ENCODE data around the gene RND1.
"Not testable (repeated sequence)": the region's sequence is repeated elsewhere in the genome, so short reads cannot be mapped to it uniquely, and the experiment has no call there.

RND1 gene

DNA sequence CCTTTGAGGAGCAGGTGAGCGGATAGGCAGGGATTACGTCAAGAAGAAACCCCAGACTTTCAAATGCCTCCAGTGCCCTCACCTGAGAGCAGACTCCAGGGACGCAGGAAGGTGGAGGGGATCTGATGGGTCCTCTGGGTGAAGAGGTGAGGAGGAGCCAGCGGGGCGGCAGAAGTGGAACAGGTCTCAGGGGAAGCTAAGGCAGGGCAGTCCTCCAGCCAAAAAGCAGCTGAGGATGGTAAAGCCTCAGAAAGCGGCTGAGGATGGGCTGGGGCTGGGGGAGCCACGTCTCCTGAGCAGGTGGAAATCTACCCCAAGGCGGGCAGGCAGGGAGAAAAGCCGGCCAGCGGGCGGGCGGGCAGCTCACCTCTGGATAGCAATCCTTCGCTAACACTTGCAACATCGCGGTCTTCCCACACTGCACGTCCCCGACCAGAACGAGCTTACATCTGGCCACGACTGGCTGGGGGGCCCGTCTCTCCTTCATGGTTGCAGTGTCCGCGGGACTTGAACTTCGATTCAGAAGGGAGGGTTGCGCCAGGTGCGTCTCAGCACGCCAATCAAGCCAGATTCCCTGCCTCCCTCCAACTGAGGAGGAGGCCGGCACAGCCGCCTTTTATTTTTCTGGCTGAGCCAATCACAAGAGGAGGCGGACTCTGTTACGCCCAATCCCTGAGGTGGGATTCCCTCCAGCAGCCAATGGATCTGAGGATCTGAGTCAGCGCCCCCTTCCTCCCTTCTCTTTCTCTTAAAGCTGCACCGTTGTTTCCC, at the start of gene RND1:
Gene RND1, minus strand, starts transcription at position 590 of the 771 bp plus-strand sequence. Its CDS starts 103 bp downstream, at position 487.
- DNase-seq = peak; percentile 47 to 94 (median 89)

DNA sequence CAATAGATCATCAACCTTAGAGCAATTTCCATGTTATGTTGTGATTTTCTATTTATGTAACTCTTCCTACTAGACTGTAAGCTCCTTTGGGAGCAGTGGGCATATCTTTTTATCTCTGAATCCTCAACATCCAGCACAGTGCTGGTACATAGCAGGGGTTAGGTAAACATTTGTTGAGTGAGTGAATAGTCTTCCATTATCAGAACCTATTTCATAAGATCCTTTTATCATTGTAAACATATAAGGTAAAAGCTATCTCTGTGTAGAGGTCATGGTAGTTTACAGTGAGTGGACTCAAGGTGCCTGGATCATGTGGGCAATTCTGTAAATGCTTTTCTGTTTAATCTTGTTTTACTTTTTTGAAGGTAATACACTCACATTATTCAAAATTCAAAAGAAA, 44.5 kb upstream of the RND1 start:
- DNase-seq = no peak

DNA sequence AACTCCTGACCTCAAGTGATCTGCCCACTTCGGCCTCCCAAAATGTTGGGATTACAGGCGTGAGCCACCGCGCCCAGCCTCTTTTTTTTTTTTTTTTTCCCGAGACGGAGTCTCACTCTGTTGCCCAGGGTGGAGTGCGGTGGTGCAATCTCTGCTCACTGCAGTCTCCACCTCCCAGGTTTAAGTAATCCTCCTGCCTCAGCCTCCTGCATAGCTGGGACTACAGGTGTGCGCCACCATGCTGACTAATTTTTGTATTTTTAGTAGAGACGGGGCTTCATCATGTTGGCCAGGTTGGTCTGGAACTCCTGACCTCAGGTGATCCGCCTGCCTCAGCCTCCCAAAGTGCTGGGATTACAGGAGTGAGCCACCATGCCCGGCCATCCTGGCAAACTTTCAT, 44.0 kb upstream of the RND1 start:
- not testable (repeated sequence) for DNase-seq

DNA sequence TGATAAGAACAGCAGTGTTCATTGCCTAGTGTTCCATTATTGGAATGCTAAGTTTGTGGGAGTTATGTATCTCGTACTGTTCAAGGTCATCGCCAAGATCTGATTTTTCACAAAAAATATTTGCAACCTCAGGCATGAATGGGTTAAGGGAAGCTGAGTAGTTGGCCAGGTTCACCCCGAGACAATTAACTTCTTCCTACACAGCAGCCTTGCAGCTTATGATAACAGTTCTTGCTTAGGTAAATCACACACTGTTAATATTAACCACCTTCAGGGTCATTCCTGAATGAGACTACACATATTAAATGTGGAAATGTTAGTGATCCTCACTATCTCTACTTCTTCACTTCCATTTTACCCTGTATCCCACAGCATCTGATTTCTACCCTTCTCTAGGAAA, 41.6 kb upstream of the RND1 start:
- no peak for DNase-seq

- DNase-seq = peak in 9 of 14 donors; percentile 4 to 41 (median 20)
Observed at GRCh38 chr12:48903982-48904411, 38.3 kb upstream of the RND1 start.

GRCh38 chr12:48903363-48903981, 37.8 kb upstream of the RND1 start:
- DNase-seq = no peak

DNA sequence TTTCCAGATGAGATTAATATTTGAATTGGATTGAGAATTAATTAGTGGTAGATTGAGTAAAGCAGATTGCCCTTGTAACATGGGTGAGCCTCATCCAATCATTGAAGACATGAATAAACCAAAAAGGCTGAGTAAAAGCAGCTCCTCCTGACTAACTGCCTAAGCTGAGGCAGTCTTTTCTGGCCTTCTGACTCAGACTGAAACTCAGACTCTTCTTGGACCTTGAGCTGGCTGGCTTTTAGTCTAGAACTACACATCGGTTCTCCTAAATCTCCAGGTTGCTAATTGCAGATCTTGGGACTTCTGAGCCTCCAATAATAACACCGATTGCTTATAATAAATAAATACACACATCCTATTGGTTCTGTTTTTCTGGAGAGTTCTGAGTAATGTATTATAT, 35.6 kb upstream of the RND1 start:
- no peak for DNase-seq

GRCh38 chr12:48899651-48900050, 34.0 kb upstream of the RND1 start:
- DNase-seq = no peak

DNA sequence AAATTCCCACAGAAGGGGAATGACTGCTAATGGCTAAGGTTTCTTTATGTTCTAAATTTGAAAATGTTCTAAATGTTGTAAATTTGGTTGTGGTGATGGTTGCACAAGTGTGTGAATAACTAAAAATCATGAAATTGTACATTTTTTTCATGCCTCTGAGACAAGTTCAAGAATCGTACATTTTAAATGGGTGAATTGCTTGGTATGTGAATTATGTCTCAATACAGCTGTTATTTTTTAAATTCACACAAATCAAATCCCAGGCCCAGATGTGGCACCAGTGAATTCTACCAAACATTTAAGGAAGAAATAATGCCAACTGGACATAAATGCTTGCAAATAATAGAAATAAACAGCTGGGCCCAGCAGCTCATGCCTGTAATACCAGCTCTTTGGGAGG, 28.6 kb upstream of the RND1 start:
- no peak for DNase-seq

- DNase-seq = peak in 13 of 14 donors; percentile 6 to 88 (median 58)
Observed at GRCh38 chr12:48890657-48891418, 25.2 kb upstream of the RND1 start.

GRCh38 chr12:48889679-48890078, 24.0 kb upstream of the RND1 start:
- DNase-seq = no peak

DNA sequence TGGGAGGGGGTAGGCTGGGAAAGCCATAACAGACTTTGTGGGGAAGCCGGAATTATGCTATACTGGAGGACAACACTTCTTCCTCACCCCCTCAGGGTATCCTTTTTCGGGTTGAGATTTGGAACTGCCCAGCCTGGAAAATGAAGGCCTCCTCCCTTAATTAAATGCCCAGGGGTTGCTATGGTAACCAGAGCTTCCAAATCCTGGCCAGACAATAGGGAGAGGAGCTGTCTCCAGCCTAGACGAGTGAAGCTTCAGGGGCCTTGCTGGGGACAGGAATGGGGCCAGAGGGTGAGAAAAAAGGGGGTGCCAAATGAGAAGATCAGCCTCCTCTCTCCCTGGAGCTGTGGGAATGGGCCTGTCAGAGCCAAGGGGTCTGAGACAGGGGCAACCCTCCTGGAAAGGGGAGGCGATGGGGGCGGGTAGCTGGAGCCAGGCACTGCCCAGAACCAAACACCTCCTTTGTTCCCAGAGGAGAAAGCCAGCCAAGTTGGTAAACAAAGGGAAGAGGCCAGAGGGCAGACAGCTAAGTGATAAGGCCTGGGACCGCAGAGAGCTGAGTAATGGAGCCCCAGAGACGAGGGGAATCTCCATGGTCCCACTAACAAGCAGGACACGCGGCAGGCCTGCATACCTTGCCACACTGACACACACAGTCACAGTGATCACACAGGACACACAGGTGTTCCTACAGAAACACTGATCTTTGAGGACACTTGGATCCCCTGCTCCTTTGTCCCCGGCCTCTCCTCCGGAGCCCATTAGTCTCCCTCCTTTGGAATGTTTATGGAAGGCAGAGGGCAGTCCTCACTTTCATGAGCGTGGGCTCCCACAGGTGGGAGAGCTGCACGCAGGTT, 17.9 kb upstream of the RND1 start:
- DNase-seq = no peak

DNA sequence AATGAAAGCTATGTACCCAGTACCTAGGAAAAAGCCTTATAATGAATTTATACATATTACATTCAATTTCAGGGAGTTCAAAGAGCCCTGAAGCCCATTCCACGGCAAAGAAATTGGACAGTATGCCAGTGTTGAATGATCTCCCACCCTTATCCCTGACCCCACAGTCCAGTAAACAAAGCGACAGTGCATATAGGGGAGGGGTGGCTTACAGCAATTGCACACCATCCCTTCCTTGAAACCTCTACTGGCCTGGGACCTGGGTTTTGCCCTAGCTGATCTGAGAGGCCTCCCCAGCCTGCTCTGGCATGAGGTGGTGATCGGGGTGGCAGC, 17.3 kb upstream of the RND1 start:
- no peak for DNase-seq

DNA sequence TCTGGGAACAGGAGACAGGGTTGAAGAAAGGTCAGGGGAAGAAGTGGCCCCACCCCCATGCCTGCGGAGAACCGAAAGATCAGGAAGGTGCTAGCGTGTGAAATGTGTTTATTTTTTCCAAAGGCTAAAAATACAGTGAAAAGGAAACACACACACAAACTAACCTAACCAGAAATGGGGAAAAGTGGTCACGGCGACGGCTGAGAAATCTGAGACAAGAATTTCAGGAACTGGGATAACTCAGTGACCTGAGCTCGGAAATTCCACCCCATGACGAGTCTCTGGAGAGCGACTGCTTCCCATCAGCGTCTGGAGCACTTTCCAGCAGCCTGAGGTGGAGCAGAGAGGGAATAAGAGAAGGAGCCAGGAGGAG, 16.6 kb upstream of the RND1 start:
- DNase-seq = no peak

DNA sequence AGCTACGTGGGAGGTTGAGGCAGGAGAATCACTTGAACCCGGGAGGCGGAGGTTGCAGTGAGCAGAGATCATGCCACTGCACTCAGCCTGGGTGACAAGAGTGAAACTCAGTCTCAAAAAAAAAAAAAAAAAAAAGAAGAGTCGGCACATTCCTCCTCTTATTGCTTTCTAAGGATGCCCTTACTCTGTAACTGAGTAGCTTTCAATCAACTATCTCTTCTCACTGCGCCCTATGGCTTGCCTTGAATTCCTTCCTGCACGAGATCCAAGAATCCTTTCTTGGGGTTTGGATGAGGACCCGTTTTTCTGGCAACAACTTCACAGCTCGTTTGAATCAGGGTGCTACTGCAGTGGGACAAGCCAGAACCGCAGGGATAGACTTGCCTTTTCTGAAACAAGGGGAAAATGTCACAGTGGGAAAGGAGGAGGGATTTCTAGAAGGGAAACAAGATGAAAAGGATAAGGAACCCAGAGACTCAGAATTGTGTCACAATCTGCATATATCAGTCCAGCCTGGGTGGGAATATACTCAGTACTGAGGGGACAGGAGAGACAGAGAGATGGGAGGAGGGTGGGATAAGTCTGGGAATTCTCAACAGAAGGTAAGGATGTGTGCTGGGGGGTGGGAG, 16.1 kb upstream of the RND1 start:
- no peak for DNase-seq

DNA sequence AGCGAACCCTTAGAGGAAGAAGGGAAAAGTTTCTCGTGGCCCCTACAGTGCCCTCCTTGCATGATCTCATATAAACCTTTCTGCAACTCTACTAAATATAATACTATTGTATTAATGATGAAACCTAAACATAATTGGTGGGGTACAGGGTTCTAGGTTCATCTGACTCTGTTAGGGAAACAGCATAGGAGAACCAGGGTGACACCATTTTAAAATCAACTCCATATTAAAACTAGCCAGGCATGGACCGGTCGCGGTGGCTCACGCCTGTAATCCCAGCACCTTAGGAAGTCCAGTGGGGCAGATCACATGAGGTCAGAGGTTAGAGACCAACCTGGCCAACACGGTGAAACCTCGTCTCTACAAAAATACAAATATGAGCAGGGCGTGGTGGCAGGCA, 15.0 kb upstream of the RND1 start:
- no peak for DNase-seq

GRCh38 chr12:48878548-48878947, 12.9 kb upstream of the RND1 start:
- no peak for DNase-seq

GRCh38 chr12:48875944-48876515, 10.4 kb upstream of the RND1 start:
- DNase-seq = no peak

DNA sequence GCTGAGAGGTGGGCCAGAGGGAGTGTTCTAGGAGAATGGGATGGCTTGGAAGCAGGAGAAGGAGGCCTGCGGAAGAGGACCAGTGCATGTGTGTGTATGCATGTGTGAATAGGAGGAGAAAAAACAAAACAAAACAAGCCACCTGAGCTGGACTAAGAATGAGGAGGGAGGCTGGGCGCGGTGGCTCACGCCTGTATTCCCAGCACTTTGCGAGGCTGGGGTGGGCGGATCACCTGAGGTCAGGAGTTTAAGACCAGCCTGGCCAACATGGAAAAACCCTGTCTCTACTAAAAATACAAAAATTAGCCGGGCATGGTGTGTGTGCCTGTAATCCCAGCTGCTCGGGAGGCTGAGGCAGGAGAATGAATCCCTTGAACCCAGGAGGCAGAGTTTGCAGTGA, 7.9 kb upstream of the RND1 start:
- DNase-seq = not testable (repeated sequence)

DNA sequence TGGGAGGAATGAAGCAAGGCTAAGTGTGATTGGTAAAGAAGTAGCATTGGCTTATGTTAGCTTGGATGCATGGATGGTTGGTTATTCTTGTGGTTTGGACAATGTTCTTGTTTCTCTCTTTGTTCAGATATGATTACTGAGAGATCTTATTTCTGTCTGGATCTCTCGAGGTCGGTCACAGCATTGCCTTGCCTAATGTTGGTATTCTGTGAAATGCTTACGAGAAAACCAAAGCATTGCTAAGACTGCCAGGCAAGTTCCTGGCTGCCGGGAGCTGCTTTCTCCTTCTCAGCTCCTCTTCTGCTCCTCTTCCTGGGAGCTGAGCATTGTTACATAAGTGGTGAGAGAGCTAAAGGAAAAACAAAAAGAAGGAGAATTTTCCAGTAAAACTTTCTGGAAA, 7.4 kb upstream of the RND1 start:
- DNase-seq = peak in 1 of 14 donors; percentile 33

- no peak for DNase-seq
Observed at GRCh38 chr12:48869191-48869590, 3.5 kb upstream of the RND1 start.

DNA sequence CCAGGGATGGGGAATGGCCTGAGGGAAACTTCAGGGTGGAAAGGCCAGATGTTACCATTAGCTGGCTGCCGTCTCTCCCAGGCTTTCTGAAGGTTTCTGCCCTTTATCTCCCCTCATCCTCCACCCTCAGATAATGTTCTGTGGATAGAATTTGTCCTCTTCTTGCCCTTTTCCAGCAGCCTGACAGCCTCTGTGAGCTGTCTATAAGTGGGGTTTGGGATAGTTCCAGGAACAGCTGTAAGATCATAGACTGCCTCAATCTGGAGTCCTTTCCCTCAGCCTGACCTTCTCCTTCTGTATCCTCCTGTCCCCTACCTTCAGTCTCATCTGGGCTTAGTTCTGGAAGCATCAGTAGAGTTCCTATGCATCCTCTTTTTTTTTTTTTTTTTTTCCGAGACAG, 2.8 kb upstream of the RND1 start:
- no peak for DNase-seq
